Limb (tissue), 2 donors: Measurements from ENCODE around the gene FXYD7.
"Not testable (repeated sequence)": the region's sequence is repeated elsewhere in the genome, so short reads cannot be mapped to it uniquely, and the experiment has no call there.

Experiments used
- DNase-seq, 2 donors: peaks; one replicate each; pipeline ENCODE4 v3.0.0-alpha.2; 2016; ENCODE audit errors: extremely low spot score in 2 of 2

FXYD7 gene

GRCh38 chr19:35165200-35166058 is 22.4 kb downstream of the FXYD7 start:
- DNase-seq, result no peak

- DNase-seq, result no peak
Observed at GRCh38 chr19:35166100-35167063, 23.3 kb downstream of the FXYD7 start.

GRCh38 chr19:35167251-35168119 is 24.4 kb downstream of the FXYD7 start:
- no peak for DNase-seq

- DNase-seq, result no peak
Observed at GRCh38 chr19:35168196-35168595, 25.1 kb downstream of the FXYD7 start.

DNA sequence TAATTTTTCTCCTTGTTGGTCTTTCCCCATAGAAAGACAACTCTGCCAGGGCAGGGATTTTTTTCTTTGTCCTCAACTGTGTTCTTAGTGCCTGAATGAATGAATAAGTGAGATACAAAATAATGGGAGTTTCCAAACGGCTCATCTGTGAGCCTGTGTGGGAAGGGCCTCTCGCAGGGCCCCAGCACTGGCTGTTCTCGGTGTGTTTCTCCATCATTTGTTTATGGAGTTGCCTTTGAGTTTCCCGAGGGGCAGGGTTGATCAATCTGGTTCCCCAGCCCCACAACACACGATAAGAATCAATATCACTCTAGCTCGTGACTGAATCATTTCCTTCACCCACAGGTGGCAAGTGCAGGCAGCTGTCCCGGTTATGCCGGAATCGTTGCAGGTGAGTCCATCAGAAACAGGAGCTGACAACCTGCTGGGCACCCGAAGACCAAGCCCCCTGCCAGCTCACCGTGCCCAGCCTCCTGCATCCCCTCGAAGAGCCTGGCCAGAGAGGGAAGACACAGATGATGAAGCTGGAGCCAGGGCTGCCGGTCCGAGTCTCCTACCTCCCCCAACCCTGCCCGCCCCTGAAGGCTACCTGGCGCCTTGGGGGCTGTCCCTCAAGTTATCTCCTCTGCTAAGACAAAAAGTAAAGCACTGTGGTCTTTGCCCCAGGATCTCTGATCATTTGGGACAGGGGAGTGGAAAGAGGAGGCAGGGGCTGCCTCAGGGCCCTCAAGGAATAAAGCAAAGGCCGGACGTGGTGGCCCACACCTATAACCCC is 26.4 kb downstream of the FXYD7 start:
- no peak for DNase-seq

DNA sequence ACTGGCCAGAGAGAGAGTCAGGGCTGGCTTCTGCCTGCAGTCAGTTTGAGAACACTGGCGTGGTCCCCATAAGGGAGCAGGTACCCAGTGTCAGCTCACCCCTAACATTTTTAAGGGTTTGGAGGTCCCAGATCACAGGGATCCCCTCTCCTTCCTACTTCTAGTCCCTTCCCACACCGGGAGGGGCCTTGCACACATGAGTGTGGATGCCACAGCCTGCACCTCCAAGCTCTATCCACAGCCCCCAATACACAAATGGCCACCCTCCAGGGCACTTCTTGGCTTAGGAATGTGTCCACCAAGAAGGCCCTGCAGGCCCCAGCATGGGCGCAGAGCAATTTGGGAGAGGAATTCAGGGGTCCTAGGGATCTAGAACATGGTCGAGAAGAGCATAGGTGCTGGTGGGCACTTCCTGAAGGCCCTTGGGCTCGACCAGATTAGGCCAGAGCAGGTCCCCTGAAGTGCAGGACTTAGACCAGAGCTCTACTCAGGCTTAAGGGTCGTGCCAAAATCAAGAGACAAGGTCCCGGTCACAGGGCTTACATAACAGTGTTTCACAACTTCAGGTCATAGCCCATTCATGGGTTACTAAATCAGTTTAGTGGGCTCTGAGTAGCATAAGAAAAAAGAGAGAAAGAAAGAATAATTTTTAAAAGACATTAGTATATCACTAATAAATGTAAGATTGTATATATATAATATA is 27.5 kb downstream of the FXYD7 start:
- no peak for DNase-seq

DNA sequence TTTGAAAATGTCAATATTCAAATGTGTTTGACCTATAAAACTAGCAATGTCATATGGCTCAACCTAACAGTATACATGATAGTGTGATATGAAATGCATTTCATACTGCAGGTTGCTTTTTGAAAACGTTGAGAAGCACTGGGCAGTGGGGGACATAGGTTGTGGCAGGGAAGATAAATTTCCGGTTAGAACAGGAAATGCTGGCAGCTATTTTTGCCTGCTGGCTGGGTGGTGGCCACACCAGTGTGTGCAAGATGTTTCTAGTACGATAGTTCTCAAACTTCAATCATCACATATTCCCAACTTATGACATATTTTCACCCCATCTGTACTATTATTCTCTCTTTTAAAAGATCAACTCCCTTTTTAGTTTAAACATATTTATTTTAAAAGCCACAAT is 28.7 kb downstream of the FXYD7 start:
- no peak for DNase-seq

DNA sequence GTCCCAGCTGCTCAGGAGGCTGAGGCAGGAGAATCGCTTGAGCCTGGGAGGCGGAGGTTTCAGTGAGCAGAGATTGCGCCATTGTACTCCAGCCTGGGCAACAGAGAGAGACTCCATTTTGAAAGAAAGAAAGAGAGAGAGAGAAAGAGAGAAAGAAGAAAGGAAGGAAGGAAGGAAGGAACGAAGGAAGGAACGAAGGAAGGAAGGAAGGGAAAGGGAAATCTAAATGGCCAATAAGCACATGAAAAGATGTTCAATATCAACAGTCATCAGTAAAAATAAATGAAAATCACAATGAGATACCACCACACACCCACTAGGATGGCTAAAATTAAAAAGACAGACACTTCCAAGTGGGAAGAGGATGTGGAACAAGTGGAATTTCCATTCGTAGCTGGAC is 31.2 kb downstream of the FXYD7 start:
- DNase-seq, result no peak

DNA sequence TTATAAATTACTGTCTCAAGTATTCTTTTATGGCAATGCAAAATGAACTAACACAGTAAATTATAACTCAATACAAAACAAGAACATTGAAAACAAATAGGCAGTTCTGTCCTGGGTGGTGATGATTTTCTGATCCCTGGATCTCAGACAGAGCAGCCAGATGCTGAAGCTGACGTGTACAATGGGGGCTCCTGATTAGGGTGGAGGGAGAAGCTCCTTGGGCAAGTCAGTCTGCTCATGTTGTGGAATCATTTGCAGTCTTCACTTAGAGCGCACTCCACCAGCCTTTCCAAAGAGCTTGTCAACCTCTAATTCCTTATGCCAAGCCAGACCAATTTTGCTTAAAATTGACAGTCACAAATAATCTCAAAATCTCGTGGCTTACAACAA is 33.1 kb downstream of the FXYD7 start:
- DNase-seq, result no peak

DNA sequence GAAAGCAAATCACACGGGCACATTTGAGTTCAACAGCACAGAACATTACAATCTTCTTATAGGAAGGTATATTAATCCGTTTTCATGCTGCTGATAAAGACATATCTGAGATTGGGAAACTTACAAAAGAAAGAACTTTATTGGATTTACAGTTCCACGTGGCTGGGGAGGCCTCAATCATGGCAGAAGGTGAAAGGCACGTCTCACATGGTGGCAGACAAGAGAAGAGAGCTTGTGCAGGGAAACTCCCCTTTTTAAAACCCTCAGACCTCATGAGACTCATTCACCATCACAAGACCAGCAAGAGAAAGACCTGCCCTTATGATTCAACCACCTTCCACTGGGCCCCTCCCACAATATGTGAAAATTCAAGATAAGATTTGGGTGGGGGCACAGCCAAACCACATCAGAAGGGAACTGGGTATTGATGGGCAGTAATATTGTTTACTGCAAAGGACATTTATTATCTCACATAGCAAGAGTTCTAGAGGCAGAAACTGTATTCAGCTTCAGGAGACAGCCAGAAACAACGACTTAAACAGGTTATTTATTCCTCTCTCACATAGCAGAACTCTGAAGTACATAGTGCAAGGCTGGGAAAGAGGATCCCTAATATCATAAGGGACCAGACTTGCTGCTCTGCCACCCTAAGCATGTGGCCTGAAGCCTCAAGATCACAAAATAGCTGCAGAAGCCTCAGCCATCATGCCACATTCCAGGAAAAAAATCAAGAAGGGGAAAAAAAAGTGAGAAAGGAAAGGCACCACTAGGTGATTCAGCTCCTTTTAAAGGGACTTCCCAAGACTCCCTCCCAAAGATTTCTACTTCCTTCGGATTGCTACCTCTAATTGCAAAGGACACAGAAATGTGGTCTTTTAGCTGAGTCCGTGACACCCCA is 34.6 kb downstream of the FXYD7 start:
- DNase-seq, result no peak

- no peak for DNase-seq
Observed at GRCh38 chr19:35178701-35179100, 35.6 kb downstream of the FXYD7 start.

DNA sequence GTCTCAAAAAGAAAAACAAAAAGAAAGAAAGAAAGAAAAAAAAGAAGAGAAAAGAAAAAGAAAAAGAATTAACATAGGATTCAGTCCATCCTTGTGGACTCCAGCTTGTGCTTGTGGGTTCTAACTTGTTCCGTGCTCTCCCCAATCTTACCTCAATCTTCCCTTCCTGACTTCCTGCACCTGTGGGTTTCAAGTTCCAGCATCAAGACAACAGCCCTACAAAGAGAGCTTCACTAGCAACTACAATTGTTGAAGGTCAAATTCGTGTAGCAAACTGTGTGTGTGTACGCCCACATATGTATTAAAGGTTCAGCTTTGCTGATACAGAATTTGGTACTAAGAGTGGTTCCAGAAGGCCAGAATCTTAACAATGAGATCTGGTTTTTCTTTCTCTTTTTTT is 36.8 kb downstream of the FXYD7 start:
- DNase-seq, result no peak

- no peak for DNase-seq
Observed at GRCh38 chr19:35181387-35181786, 38.3 kb downstream of the FXYD7 start.

GRCh38 chr19:35184267-35184666 is 41.2 kb downstream of the FXYD7 start:
- no peak for DNase-seq

DNA sequence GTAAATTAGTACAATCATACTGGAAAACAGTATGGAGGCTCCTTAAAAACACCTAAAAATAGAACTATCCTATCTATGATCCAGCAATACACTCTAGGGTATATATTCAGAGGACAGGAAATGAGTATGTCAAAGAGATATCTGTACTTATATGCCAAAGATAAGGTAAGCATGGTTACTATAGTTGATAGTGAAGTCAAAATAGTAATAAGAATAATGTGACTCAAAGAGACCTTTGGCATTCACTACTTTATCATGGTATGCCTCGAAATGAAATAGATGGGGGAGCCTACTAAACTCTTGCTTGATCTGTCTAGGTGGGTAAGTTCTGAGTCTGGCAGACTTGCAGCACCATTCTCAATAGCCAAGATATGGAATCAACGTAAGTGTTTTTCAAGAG is 41.8 kb downstream of the FXYD7 start:
- no peak for DNase-seq

DNA sequence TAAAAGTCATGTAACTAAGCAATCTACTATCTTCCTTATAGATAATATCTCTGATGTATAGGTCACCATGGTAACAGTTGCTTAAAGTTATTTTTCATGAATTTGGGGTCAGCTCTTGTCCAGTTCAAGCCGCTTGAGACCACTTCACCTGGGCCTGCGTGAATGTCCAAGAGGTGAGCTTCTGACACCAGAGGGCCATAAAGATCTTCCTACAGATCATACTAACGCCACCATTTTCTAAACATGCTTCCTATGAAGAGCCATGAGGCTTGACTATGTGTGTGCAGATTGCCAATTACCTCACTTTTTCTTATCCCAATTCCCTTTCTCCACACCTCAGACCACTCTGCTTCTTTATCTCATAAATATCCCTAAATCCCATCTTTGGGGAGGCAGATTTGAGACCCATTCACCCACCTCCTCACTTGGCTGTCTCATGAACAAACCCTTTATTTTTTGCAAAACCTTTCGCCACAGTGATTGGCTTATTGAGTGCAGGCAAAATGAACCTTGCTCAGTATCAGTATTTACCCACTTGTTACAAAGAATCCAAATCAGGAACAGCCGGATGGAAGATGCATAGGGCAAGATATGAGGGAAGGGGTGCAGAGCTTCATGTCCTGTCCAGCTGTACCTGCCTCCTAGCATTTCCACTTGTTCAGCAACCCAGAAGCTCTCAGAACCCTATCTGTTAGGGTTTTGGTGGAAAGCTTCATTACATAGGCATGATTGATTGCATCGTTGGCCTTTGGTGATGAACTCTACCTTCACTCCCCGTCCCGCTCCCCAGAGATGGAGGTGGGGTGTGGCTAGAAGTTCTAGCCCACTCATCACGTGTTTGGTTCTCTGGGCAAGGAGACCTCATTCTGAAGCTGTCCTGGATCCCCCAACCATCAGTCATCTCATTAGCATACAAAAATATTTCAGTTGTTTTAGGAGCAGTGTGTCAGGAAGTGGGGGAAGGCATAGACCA is 51.2 kb downstream of the FXYD7 start:
- no peak for DNase-seq

DNA sequence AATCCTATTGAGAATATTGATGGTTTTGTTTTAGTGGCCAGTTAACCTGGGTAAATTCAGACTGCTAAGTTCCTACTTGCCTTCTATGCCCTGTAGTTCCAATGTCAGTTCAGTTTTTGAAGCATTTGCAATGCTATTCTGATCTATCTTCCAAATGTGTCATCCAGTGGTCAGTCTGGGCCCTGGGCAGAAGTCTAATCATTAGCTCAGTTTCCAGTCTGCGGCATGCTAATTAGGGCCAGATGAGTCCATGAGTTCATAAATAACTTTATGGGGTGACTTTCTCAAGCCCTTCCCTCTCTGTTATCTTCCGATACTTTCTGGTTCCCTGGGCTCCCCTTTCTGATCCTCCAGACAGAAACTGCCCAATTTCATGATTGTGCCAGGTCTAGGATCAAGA is 52.8 kb downstream of the FXYD7 start:
- no peak for DNase-seq

GRCh38 chr19:35196861-35197260 is 53.8 kb downstream of the FXYD7 start:
- DNase-seq, result not testable (repeated sequence)
